ENCODE measurements around the gene NDC1.

DNA sequence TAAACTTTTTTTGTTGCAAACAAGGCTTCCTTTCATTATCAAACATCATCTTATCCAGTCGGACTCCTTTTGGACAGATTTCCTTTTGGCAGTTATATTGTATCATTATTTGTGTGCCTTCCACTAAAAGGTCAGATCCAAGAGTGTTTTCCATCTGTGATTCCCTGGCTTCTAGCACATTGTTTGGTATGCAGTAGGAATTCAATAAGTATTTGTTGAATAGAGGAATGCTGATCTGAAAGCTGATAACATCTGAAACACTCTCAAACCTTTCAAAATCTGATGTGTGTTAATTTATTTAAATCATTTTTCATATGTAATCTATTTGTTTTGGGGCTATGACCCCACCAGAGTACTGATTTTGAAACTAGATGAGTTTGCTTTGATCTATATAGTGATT is 39.0 kb downstream of the NDC1 start:
- TF ChIP-seq POLR2A (IDR thresholded peaks at IDR 0.05; ENCODE audit: low read length) (no peak), GATA1 (IDR thresholded peaks at IDR 0.05; ENCODE audit: low read depth, low read length) (no peak)
